ENCODE measurements around the gene RASSF5.

- TF ChIP-seq CTCF (IDR thresholded peaks at IDR 0.05) (no peak), POLR2AphosphoS5 (IDR thresholded peaks at IDR 0.05; ENCODE audit: insufficient read depth in 1 of 2, low read depth in 1 of 2) (no peak)
Observed at GRCh38 chr1:206469933-206470691, 37.2 kb upstream of the RASSF5 start, which contains the start of gene IKBKE.
